Iris pigment epithelial cell (primary cell): ENCODE results near the gene AQP7.
"Not testable (repeated sequence)": the region's sequence is repeated elsewhere in the genome, so short reads cannot be mapped to it uniquely, and the experiment has no call there.

Source experiments
- DNase-seq: peaks from one replicate; pipeline ENCODE4 v3.0.0-alpha.2; 2011; ENCODE audit warnings: low read depth

Gene AQP7

GRCh38 chr9:33395159-33395879 lies 7.0 kb downstream of the AQP7 start:
- DNase-seq, result not testable (repeated sequence)

GRCh38 chr9:33393986-33394385 lies 8.4 kb downstream of the AQP7 start:
- not testable (repeated sequence) for DNase-seq

GRCh38 chr9:33393581-33393980 lies 8.8 kb downstream of the AQP7 start:
- DNase-seq, result no peak

- DNase-seq, result not testable (repeated sequence)
Measured at GRCh38 chr9:33392591-33393021, 9.8 kb downstream of the AQP7 start.

- DNase-seq, result peak; percentile 87
Measured at GRCh38 chr9:33391111-33391771, 11.1 kb downstream of the AQP7 start.

- no peak for DNase-seq
Measured at GRCh38 chr9:33388110-33388994, 14.0 kb downstream of the AQP7 start.

- DNase-seq, result not testable (repeated sequence)
Measured at GRCh38 chr9:33386998-33387397, 15.4 kb downstream of the AQP7 start.

GRCh38 chr9:33386641-33386996 lies 15.7 kb downstream of the AQP7 start:
- DNase-seq, result not testable (repeated sequence)

- DNase-seq, result not testable (repeated sequence)
Measured at GRCh38 chr9:33385979-33386640, 16.3 kb downstream of the AQP7 start.

GRCh38 chr9:33385536-33385935 lies 16.8 kb downstream of the AQP7 start:
- DNase-seq, result not testable (repeated sequence)

GRCh38 chr9:33383396-33383795 lies 19.0 kb downstream of the AQP7 start:
- DNase-seq, result not testable (repeated sequence)

- not testable (repeated sequence) for DNase-seq
Measured at GRCh38 chr9:33382397-33382796, 20.0 kb downstream of the AQP7 start.

- DNase-seq, result no peak
Measured at GRCh38 chr9:33381231-33381791, 21.1 kb downstream of the AQP7 start.

GRCh38 chr9:33380390-33381094 lies 21.8 kb downstream of the AQP7 start:
- DNase-seq, result no peak

GRCh38 chr9:33379666-33380389 lies 22.5 kb downstream of the AQP7 start:
- DNase-seq, result no peak

- no peak for DNase-seq
Measured at GRCh38 chr9:33378121-33378795, 24.1 kb downstream of the AQP7 start.

- no peak for DNase-seq
Measured at GRCh38 chr9:33377089-33377715, 25.2 kb downstream of the AQP7 start.

- no peak for DNase-seq
Measured at GRCh38 chr9:33375841-33376321, 26.5 kb downstream of the AQP7 start.

- DNase-seq, result no peak
Measured at GRCh38 chr9:33375238-33375840, 27.0 kb downstream of the AQP7 start.
